GM12878 (cell line): ENCODE results near the gene TCEAL6. TPM values are rescaled to one million over a fixed set of nuclear protein-coding genes. Genes with fewer than 3 reads are reported as not detected.
"Not testable (repeated sequence)": the region's sequence is repeated elsewhere in the genome, so short reads cannot be mapped to it uniquely, and the experiment has no call there.

Experiments
- ATAC-seq: fragments of 200-7000 bp; cut with Tn5 transposase; 3 replicates; pipeline ENCODE4 v1.9.1; 2020; ENCODE audit warnings: mild to moderate bottlenecking, moderate library complexity
- BruUV-seq: library from RNA; stranded (reverse); fragments of 400-500 nt; replicated peaks from 2 replicates; lab custom pipeline; 2021; lab: Mats Ljungman, UMichigan
- CTCF ChIA-PET: fragments of 300-600 bp; sonication (Branson Sonifier 250); formaldehyde crosslinking; extraction: SDS; loops from one replicate; lab custom pipeline; 2021; ENCODE audit warnings: inconsistent platforms; lab: Yijun Ruan, JAX
- POLR2A ChIA-PET: fragments of 350-600 bp; formaldehyde crosslinking; extraction: SDS; loops from one replicate; lab custom pipeline; 2021; ENCODE audit warnings: inconsistent platforms; lab: Charles Lee
- RAD21 ChIA-PET: fragments of 300-600 bp; sonication (Branson Sonifier 250); formaldehyde crosslinking; loops from one replicate; lab custom pipeline; 2023; ENCODE audit warnings: antibody characterized with exemption; ENCODE audit not compliant: unreplicated experiment; lab: Charles Lee
- SMC1A ChIA-PET: fragments of 300-600 bp; sonication (Branson Sonifier 250); formaldehyde crosslinking; loops from one replicate; lab custom pipeline; 2023; ENCODE audit not compliant: unreplicated experiment, uncharacterized antibody; lab: Charles Lee
- DNase-seq: peaks from one replicate; pipeline ENCODE4 v3.0.0-alpha.2; 2011; ENCODE audit warnings: low read depth, low spot score
- FAIRE-seq: peaks from 3 replicates; lab custom pipeline; 2011; peaks lifted over from hg19 to GRCh38; lab: Jason Lieb, UNC
- H2AFZ ChIP-seq: 2 replicates; pipeline ENCODE4 v1.6.0; 2011; ENCODE audit warnings: low read depth, low read length, control low read depth; ENCODE audit not compliant: control insufficient read depth
- H3K27ac ChIP-seq: 2 replicates; pipeline ENCODE4 v1.5.1; 2011; ENCODE audit warnings: control low read depth; ENCODE audit not compliant: control insufficient read depth, insufficient read depth
- H3K27me3 ChIP-seq, 2 experiments: replicated peaks in 1 of 2; 2 replicates each; pipeline versions ENCODE4 v1.6.0 to v1.6.1; 2011; ENCODE audit warnings: low read length in 1 of 2; ENCODE audit not compliant: control insufficient read depth in 2 of 2, insufficient read depth in 2 of 2
- H3K36me3 ChIP-seq, 2 experiments: 2 replicates each; pipeline ENCODE4 v1.5.1; 2011; ENCODE audit warnings: low read length in 1 of 2; ENCODE audit not compliant: control insufficient read depth in 2 of 2, insufficient read depth in 2 of 2
- H3K4me1 ChIP-seq: 2 replicates; pipeline ENCODE4 v1.6.1; 2011; ENCODE audit warnings: mild to moderate bottlenecking, low read length, moderate library complexity, mixed read lengths; ENCODE audit not compliant: control insufficient read depth, insufficient read depth
- H3K4me2 ChIP-seq: 2 replicates; pipeline ENCODE4 v1.6.0; 2011; ENCODE audit warnings: control low read depth; ENCODE audit not compliant: control insufficient read depth, insufficient read depth
- H3K4me3 ChIP-seq: fragments of 200-600 bp; sonication (generic); 2 replicates; pipeline ENCODE4 v1.5.1; 2016
- H3K79me2 ChIP-seq: 2 replicates; pipeline ENCODE4 v1.6.0; 2011; ENCODE audit warnings: low read length; ENCODE audit not compliant: control insufficient read depth, insufficient read depth
- H3K9ac ChIP-seq: 2 replicates; pipeline ENCODE4 v1.8.0; 2011; ENCODE audit warnings: low read length, control low read depth, mixed read lengths; ENCODE audit not compliant: control insufficient read depth, insufficient read depth
- H3K9me3 ChIP-seq: replicated peaks from 3 replicates; pipeline ENCODE4 v1.5.1; 2011; ENCODE audit warnings: mild to moderate bottlenecking, low read length; ENCODE audit not compliant: control insufficient read depth, insufficient read depth
- H4K20me1 ChIP-seq: 2 replicates; pipeline ENCODE4 v1.6.0; 2011; ENCODE audit not compliant: control insufficient read depth, insufficient read depth
- FOS ChIP-seq: IDR thresholded peaks from 3 replicates; pipeline ENCODE4 v1.6.1; 2011; ENCODE audit warnings: borderline replicate concordance; ENCODE audit not compliant: insufficient read length; ENCODE audit errors: extremely low read depth
- FOXK2 ChIP-seq: fragments of 450-650 bp; IDR thresholded peaks from 2 replicates; pipeline ENCODE4 v1.6.1; 2017; ENCODE audit warnings: mild to moderate bottlenecking, moderate library complexity
- HDAC6 ChIP-seq: fragments of 200-600 bp; sonication (generic); IDR thresholded peaks from one replicate; pipeline ENCODE4 v1.8.0; 2017; ENCODE audit warnings: antibody characterized with exemption; ENCODE audit not compliant: unreplicated experiment
- SP1 ChIP-seq: IDR thresholded peaks from one replicate; pipeline ENCODE4 v1.6.1; 2011; ENCODE audit warnings: low read depth, low read length
- WRNIP1 ChIP-seq: IDR thresholded peaks from 2 replicates; pipeline ENCODE4 v1.6.1; 2011; ENCODE audit warnings: low read depth, low read length, improper control_type of control experiment, borderline replicate concordance
- WGBS: methylation state at CpG from one replicate; pipeline ENCODE4 v1.1.6; 2016; ENCODE audit warnings: low lambda C conversion rate; ENCODE audit not compliant: insufficient replicate concordance, insufficient coverage; ENCODE audit errors: missing lambda C conversion rate; 5-methylcytosine and 5-hydroxymethylcytosine counted together
- in situ Hi-C: fragments of 300-500 bp; cut with MboI; formaldehyde crosslinking; loops from 9 replicates; pipeline ENCODE4 v1.14.3; 2018; ENCODE audit warnings: mixed read lengths
- intact Hi-C: fragments of 100-400 bp; cut with micrococcal nuclease; formaldehyde crosslinking; loops from one replicate; pipeline ENCODE4 v1.14.2; 2022; ENCODE audit not compliant: unreplicated experiment
- polyA plus RNA-seq, 11 experiments: library from polyadenylated mRNA; depleted of rRNA in 4 of 11; unstranded in 6 of 11; stranded (reverse) in 5 of 11; fragments of >200 nt; fragmentation: Nextera tagmentation in 4 of 11; fragmentation: Illumina TruSeq in 1 of 11; extraction: Ambion mirVana in 4 of 11; extraction: Trizol in 1 of 11; gene quantifications; 1 replicate in 1 of 11; 2 replicates in 10 of 11; pipeline versions ENCODE4 v1.2.1 to v1.2.3, GENCODE V29; 2011 to 2016; ENCODE audit warnings: inconsistent platforms in 2 of 11, missing spikeins in 2 of 11, low read depth in 1 of 11
- total RNA-seq, 4 experiments: library from RNA; depleted of rRNA in 3 of 4; stranded (reverse); fragments of >200 nt in 3 of 4; fragmentation: Illumina TruSeq in 1 of 4; extraction: Trizol in 1 of 4; gene quantifications; 2 replicates each; pipeline versions ENCODE4 v1.2.1 to v1.2.3, GENCODE V29; 2013 to 2021

Gene TCEAL6
- total and polyA plus RNA-seq, 10 of the 15 experiments (the other 5 are each of a cell fraction or from before 2014, with no cell fraction given) = not detected

DNA sequence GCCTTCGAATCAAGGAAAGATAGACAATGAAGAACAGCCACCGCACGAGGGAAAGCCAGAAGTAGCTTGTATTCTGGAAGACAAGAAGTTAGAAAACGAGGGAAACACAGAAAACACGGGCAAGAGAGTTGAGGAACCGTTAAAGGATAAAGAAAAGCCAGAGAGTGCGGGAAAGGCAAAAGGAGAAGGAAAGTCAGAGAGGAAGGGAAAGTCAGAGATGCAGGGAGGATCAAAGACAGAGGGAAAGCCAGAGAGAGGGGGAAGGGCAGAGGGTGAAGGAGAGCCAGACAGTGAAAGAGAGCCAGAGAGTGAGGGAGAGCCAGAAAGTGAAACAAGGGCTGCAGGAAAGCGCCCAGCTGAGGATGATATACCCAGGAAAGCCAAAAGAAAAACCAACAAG, 15.4 kb downstream of the TCEAL6 start:
- no peak overlapping the region for H3K9ac ChIP-seq
- ChIA-PET RAD21 (no interaction called here), CTCF (interaction anchor here (0.7 kb wide), 1 partner anchor 11 kb away, joined by 3 read pairs; no protein-coding TSS in a partner anchor), POLR2A (no interaction called here), SMC1A (no interaction called here)
- no TSS peak for BruUV-seq
- no peaks in the 10 kb centered on the region for H4K20me1 ChIP-seq
- H2AFZ ChIP-seq = no peak overlapping the region
- no peak overlapping the region for H3K4me2 ChIP-seq
- H3K79me2 ChIP-seq = no peaks in the 10 kb centered on the region
- no peaks in the 10 kb centered on the region for H3K27me3 ChIP-seq
- H3K4me3 ChIP-seq = no peak overlapping the region
- no peak for ATAC-seq
- H3K36me3 ChIP-seq = no peaks in the 10 kb centered on the region
- intact Hi-C loops = no loop called here
- no peak for TF ChIP-seq SP1
- no peak for TF ChIP-seq FOXK2
- TF ChIP-seq FOS = no peak
- TF ChIP-seq WRNIP1 = no peak
- no peak for TF ChIP-seq HDAC6
- no peaks in the 10 kb centered on the region for H3K4me1 ChIP-seq
- H3K27ac ChIP-seq = no peak overlapping the region
- DNase-seq = no peak
- in situ Hi-C loops = loop anchor here (25.0 kb wide), 2 partner anchors 735 to 1060 kb away; no protein-coding TSS in a partner anchor
- FAIRE-seq = no peak
- 22% methylated on average over 8 of the region's 8 CpGs for WGBS
- H3K9me3 ChIP-seq = no peaks in the 10 kb centered on the region

DNA sequence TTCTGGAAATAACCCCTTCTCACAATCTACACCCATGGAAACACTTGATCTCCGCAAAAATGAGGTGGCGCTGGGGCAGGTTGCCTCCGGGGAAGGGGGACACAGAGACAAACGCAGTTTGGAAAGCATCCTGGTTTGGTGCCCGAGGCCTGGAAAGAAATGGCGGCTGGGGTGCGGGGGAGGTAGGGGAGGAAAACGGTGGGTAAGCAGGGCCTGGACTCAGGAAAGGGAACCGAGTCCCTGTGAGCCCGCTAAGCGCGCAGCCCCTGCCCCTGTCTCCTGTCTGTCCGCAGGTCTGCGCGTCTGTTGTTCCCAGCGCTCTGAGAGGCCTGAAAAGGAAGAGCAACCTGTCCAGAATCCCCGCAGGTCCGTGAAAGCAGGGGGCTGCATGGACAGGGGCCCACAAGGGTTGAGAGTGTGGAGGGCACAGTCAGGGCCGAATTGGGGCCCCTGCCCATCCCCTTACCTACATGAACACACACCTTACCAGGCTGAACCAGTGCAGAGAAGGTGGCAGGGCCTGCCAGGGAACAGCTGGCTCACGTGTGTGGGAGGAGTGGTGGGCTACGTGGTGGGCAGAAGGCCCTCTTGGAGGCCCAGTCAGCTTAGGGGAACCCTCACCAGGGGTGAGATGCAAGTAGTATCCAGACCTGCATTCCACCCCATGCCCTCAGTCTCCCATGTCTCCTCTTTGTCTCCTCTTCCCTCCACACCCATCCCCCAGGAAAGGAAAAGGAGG, 16.0 kb downstream of the TCEAL6 start:
- in situ Hi-C loops = loop anchor here (25.0 kb wide), 2 partner anchors 736 to 1061 kb away; no protein-coding TSS in a partner anchor
- H2AFZ ChIP-seq, FAIRE-seq, DNase-seq, H3K4me3 ChIP-seq, H3K27me3 ChIP-seq, H3K79me2 ChIP-seq, H3K36me3 ChIP-seq, RAD21 ChIA-PET, H3K9me3 ChIP-seq, H3K27ac ChIP-seq, H3K4me2 ChIP-seq, intact Hi-C loops, BruUV-seq, H3K9ac ChIP-seq, SMC1A ChIA-PET, H4K20me1 ChIP-seq, H3K4me1 ChIP-seq, ATAC-seq, POLR2A ChIA-PET: not testable (repeated sequence)
- CTCF ChIA-PET = interaction anchor here (0.7 kb wide), 1 partner anchor 10 kb away, joined by 3 read pairs; no protein-coding TSS in a partner anchor
- 29% methylated on average over 17 of the region's 21 CpGs for WGBS

DNA sequence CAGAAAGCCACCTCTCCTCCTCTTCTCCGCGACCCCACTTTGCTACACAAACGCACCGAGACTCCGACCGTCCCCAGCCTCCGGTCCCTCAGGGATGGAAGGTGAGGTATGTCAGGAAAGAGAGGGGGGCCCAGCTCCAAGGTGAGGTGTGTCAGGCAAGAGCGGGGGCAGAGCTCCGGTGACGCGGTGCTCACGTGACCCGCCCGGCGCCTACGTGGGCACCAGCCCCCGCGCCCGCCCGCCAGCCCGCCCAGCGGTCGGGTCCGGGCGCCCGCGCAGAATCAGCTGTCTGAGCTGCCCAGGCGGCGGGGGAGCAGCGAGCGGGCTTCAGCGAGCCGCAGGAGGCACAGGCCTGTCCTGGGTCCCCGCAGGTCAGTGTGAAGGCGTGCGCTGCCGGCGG, 16.8 kb downstream of the TCEAL6 start, which contains the start of gene TCEAL2:
Gene TCEAL2, plus strand, starts transcription at position 244 of the 400 bp plus-strand sequence. CDS start 1,152 bp downstream, outside the sequence.
- H3K79me2 ChIP-seq, H3K9me3 ChIP-seq, intact Hi-C loops, FAIRE-seq, H2AFZ ChIP-seq, CTCF ChIA-PET, POLR2A ChIA-PET, H3K36me3 ChIP-seq, DNase-seq, H4K20me1 ChIP-seq, H3K27me3 ChIP-seq, H3K4me2 ChIP-seq, H3K4me1 ChIP-seq, RAD21 ChIA-PET, BruUV-seq, H3K9ac ChIP-seq, H3K27ac ChIP-seq, ATAC-seq, H3K4me3 ChIP-seq, SMC1A ChIA-PET: not testable (repeated sequence)
- in situ Hi-C loops = loop anchor here (25.0 kb wide), 2 partner anchors 737 to 1062 kb away; no protein-coding TSS in a partner anchor
- WGBS = 60% methylated on average over 20 of the region's 38 CpGs
